HepG2 (cell line): ENCODE results near the gene CDR2L. TPM values are rescaled to one million over a fixed set of nuclear protein-coding genes. Genes with fewer than 3 reads are reported as not detected.
A peak's percentile ranks its signal among the peaks of the same experiment; 100 is the strongest.

ENCODE experiments used
- CENPX ChIP-seq: sonication (generic); formaldehyde crosslinking; IDR thresholded peaks from 2 replicates; pipeline ENCODE4 v1.9.0; 2021; ENCODE audit warnings: mild to moderate bottlenecking, missing genetic modification reagents, moderate library complexity
- DPF2 ChIP-seq: sonication (generic); formaldehyde crosslinking; IDR thresholded peaks from 2 replicates; pipeline ENCODE4 v1.4.0; 2020; ENCODE audit warnings: mild to moderate bottlenecking, low read depth, missing genetic modification reagents, borderline replicate concordance
- ELF4 ChIP-seq: sonication (generic); formaldehyde crosslinking; IDR thresholded peaks from 2 replicates; pipeline ENCODE4 v1.5.0; 2020; ENCODE audit warnings: missing genetic modification reagents, mild to moderate bottlenecking, moderate library complexity, borderline replicate concordance
- FOXP1 ChIP-seq, 2 experiments: fragments of 450-650 bp in 1 of 2; IDR thresholded peaks; 2 replicates each; pipeline ENCODE4 v1.6.1; 2017 to 2018; ENCODE audit warnings: antibody characterized with exemption in 1 of 2
- HOXA9 ChIP-seq: sonication (generic); formaldehyde crosslinking; IDR thresholded peaks from 2 replicates; pipeline ENCODE4 v1.8.1; 2022; ENCODE audit warnings: missing genetic modification reagents, mild to moderate bottlenecking, moderate library complexity, borderline replicate concordance
- LCORL ChIP-seq, 2 experiments: fragments of 450-650 bp in 1 of 2; sonication (generic) in 1 of 2; formaldehyde crosslinking in 1 of 2; IDR thresholded peaks; 2 replicates each; pipeline versions ENCODE4 v1.5.0 to v1.6.1; 2017 to 2020; ENCODE audit warnings: antibody characterized with exemption in 1 of 2, missing genetic modification reagents in 1 of 2
- MYC ChIP-seq: sonication (generic); formaldehyde crosslinking; IDR thresholded peaks from 2 replicates; pipeline ENCODE4 v1.9.0; 2021; ENCODE audit warnings: missing genetic modification reagents, borderline replicate concordance
- PCBP1 ChIP-seq: fragments of 200-400 bp; formaldehyde crosslinking; IDR thresholded peaks from 2 replicates; pipeline ENCODE4 v1.6.1; 2017; ENCODE audit warnings: mild to moderate bottlenecking, low read depth, low read length, borderline replicate concordance
- PHF21A ChIP-seq: sonication (generic); formaldehyde crosslinking; IDR thresholded peaks from 2 replicates; pipeline ENCODE4 v1.5.0; 2020; ENCODE audit warnings: mild to moderate bottlenecking, missing genetic modification reagents
- POGZ ChIP-seq: sonication (generic); formaldehyde crosslinking; IDR thresholded peaks from 2 replicates; pipeline ENCODE4 v1.4.0; 2020; ENCODE audit warnings: mild to moderate bottlenecking, missing genetic modification reagents
- SALL2 ChIP-seq: sonication (generic); formaldehyde crosslinking; IDR thresholded peaks from 2 replicates; pipeline ENCODE4 v1.8.1; 2023; ENCODE audit warnings: mild to moderate bottlenecking, missing genetic modification reagents, inconsistent platforms
- SETDB1 ChIP-seq: sonication (generic); formaldehyde crosslinking; IDR thresholded peaks from 2 replicates; pipeline ENCODE4 v1.5.1; 2020; ENCODE audit warnings: missing genetic modification reagents, mild to moderate bottlenecking, borderline replicate concordance
- TAF1 ChIP-seq: sonication (generic); formaldehyde crosslinking; IDR thresholded peaks from 2 replicates; pipeline ENCODE4 v1.4.0; 2020; ENCODE audit warnings: missing genetic modification reagents
- WIZ ChIP-seq: sonication (generic); formaldehyde crosslinking; IDR thresholded peaks from 2 replicates; pipeline ENCODE4 v1.5.1; 2020; ENCODE audit warnings: mild to moderate bottlenecking, missing genetic modification reagents
- ZBTB20 ChIP-seq: sonication (generic); formaldehyde crosslinking; IDR thresholded peaks from 2 replicates; pipeline ENCODE4 v1.8.1; 2023; ENCODE audit warnings: missing genetic modification reagents, low read depth, mild to moderate bottlenecking, borderline replicate concordance
- ZIK1 ChIP-seq: sonication (generic); formaldehyde crosslinking; IDR thresholded peaks from 2 replicates; pipeline ENCODE4 v1.5.0; 2020; ENCODE audit warnings: mild to moderate bottlenecking, low read depth, missing genetic modification reagents, borderline replicate concordance
- ZNF124 ChIP-seq: sonication (generic); formaldehyde crosslinking; IDR thresholded peaks from 2 replicates; pipeline ENCODE4 v1.4.0; 2020; ENCODE audit warnings: missing genetic modification reagents
- ZNF225 ChIP-seq: sonication (generic); formaldehyde crosslinking; IDR thresholded peaks from 2 replicates; pipeline ENCODE4 v1.4.0; 2020; ENCODE audit warnings: mild to moderate bottlenecking, missing genetic modification reagents
- ZNF251 ChIP-seq: sonication (generic); formaldehyde crosslinking; IDR thresholded peaks from 2 replicates; pipeline ENCODE4 v1.9.0; 2021; ENCODE audit warnings: mild to moderate bottlenecking, missing genetic modification reagents
- ZNF530 ChIP-seq: sonication (generic); formaldehyde crosslinking; IDR thresholded peaks from 2 replicates; pipeline ENCODE4 v1.5.0; 2020; ENCODE audit warnings: low read depth, mild to moderate bottlenecking, missing genetic modification reagents
- ZNF652 ChIP-seq: IDR thresholded peaks from 2 replicates; pipeline ENCODE4 v1.6.1; 2016; ENCODE audit warnings: low read depth, borderline replicate concordance
- ZNF792 ChIP-seq: IDR thresholded peaks from 2 replicates; pipeline ENCODE4 v1.6.1; 2016
- polyA plus RNA-seq, 8 experiments: library from polyadenylated mRNA; depleted of rRNA in 3 of 8; stranded (reverse) in 7 of 8; unstranded in 1 of 8; fragments of >200 nt; fragmentation: Illumina TruSeq in 4 of 8; extraction: Trizol in 4 of 8; gene quantifications; 2 replicates each; pipeline versions ENCODE4 v1.2.1 to v1.2.3, GENCODE V29; 2011 to 2016; ENCODE audit warnings: low read depth in 4 of 8, missing spikeins in 1 of 8, mixed read lengths in 1 of 8; ENCODE audit not compliant: insufficient read depth in 1 of 8
- total RNA-seq, 5 experiments: library from RNA; depleted of rRNA; stranded (reverse); fragments of >200 nt; fragmentation: Illumina TruSeq; extraction: Trizol; gene quantifications; 2 replicates each; pipeline ENCODE4 v1.2.3, GENCODE V29; 2016; ENCODE audit warnings: low read depth in 1 of 5
- TF ChIP-seq, protein P1 (sequence below), 2 experiments: sonication (generic) in 1 of 2; formaldehyde crosslinking in 1 of 2; IDR thresholded peaks; 2 replicates each; pipeline versions ENCODE4 v1.5.1 to v1.6.1; 2011 to 2020; ENCODE audit warnings: borderline replicate concordance in 1 of 2, low read depth in 1 of 2, low read length in 1 of 2, mild to moderate bottlenecking in 1 of 2, missing genetic modification reagents in 1 of 2, moderate library complexity in 1 of 2

Gene CDR2L
- total and polyA plus RNA-seq, 2 of the 13 experiments (the other 11 are each of a cell fraction or from before 2014, with no cell fraction given) = 1.9 to 2.1 TPM

- TF ChIP-seq, protein P1, sequence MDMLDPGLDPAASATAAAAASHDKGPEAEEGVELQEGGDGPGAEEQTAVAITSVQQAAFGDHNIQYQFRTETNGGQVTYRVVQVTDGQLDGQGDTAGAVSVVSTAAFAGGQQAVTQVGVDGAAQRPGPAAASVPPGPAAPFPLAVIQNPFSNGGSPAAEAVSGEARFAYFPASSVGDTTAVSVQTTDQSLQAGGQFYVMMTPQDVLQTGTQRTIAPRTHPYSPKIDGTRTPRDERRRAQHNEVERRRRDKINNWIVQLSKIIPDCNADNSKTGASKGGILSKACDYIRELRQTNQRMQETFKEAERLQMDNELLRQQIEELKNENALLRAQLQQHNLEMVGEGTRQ (IDR thresholded peaks at IDR 0.05; ENCODE audit: low read depth, low read length) = peak; percentile 64; the same call in 1 of the 2 replicates
- TF ChIP-seq, protein P1 (CRISPR knock-in tag; IDR thresholded peaks at IDR 0.05; ENCODE audit: borderline replicate concordance) = peak; percentile 80
- TF ChIP-seq PHF21A (CRISPR knock-in tag) (peak; percentile 82; the same call in 1 of the 2 replicates), TAF1 (CRISPR knock-in tag) (no peak), ZNF225 (peak; percentile 56; the same call in 1 of the 2 replicates), MYC (CRISPR knock-in tag) (peak; percentile 94), ZIK1 (peak; percentile 90), HOXA9 (CRISPR knock-in tag) (no peak), LCORL (IDR thresholded peaks at IDR 0.05) (no peak), LCORL (CRISPR knock-in tag; IDR thresholded peaks at IDR 0.05) (peak; percentile 91), DPF2 (peak; percentile 30; the same call in 1 of the 2 replicates), ZNF530 (CRISPR knock-in tag) (no peak), ZNF251 (CRISPR knock-in tag) (peak; percentile 94; the same call in 1 of the 2 replicates), ELF4 (no peak), ZNF124 (CRISPR knock-in tag) (no peak; the same call in 1 of the 2 replicates), CENPX (CRISPR knock-in tag) (no peak), SETDB1 (CRISPR knock-in tag) (0 out of 2 replicates have a peak, but pooled peaks have one; percentile 36), FOXP1 (IDR thresholded peaks at IDR 0.05) (no peak), FOXP1 (CRISPR knock-in tag; IDR thresholded peaks at IDR 0.05) (0 out of 2 replicates have a peak, but pooled peaks have one; percentile 20), SALL2 (CRISPR knock-in tag) (peak; percentile 59; the same call in 1 of the 2 replicates), ZNF652 (peak; percentile 46; the same call in 1 of the 2 replicates), POGZ (CRISPR knock-in tag) (0 out of 2 replicates have a peak, but pooled peaks have one; percentile 30), ZNF792 (CRISPR knock-in tag) (peak; percentile 89), WIZ (CRISPR knock-in tag) (peak; percentile 96; the same call in 1 of the 2 replicates), PCBP1 (no peak), ZBTB20 (peak; percentile 90)
These were observed 46.2 kb downstream of the CDR2L start (continued) for GRCh38 chr17:75033346-75034235.
